Measurements from ENCODE around the gene HOOK2. TPM values are rescaled to one million over a fixed set of nuclear protein-coding genes. Genes with fewer than 3 reads are reported as not detected.

HOOK2 gene
- total and polyA plus RNA-seq, 2 of the 8 experiments (the other 6 are each of a cell fraction or from before 2014, with no cell fraction given) = 23.8 to 63.2 TPM

DNA sequence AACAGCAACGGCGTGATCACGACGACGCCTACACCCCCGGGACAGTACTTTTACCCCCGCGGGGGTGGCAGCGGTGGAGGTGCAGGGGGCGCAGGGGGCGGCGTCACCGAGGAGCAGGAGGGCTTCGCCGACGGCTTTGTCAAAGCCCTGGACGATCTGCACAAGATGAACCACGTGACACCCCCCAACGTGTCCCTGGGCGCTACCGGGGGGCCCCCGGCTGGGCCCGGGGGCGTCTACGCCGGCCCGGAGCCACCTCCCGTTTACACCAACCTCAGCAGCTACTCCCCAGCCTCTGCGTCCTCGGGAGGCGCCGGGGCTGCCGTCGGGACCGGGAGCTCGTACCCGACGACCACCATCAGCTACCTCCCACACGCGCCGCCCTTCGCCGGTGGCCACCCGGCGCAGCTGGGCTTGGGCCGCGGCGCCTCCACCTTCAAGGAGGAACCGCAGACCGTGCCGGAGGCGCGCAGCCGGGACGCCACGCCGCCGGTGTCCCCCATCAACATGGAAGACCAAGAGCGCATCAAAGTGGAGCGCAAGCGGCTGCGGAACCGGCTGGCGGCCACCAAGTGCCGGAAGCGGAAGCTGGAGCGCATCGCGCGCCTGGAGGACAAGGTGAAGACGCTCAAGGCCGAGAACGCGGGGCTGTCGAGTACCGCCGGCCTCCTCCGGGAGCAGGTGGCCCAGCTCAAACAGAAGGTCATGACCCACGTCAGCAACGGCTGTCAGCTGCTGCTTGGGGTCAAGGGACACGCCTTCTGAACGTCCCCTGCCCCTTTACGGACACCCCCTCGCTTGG, 16.9 kb upstream of the HOOK2 start (continued):
- TF ChIP-seq CHD7 (IDR thresholded peaks at IDR 0.05; ENCODE audit: insufficient replicate concordance, low read length) (no peak), NANOG (IDR thresholded peaks at IDR 0.05; ENCODE audit: insufficient read depth, low read depth, low read length, poor library complexity, severe bottlenecking) (peak; percentile 20), ASH2L (IDR thresholded peaks at IDR 0.05; ENCODE audit: low read length) (peak; percentile 28), CHD1 (IDR thresholded peaks at IDR 0.05; ENCODE audit: low read depth, low read length) (no peak), SUZ12 (IDR thresholded peaks at IDR 0.05; ENCODE audit: low read length) (peak; percentile 34; the same call in 1 of the 2 replicates), SIX5 (IDR thresholded peaks at IDR 0.05; ENCODE audit: low read depth, low read length) (no peak), GTF2F1 (IDR thresholded peaks at IDR 0.05; ENCODE audit: borderline replicate concordance, low read depth, low read length) (no peak), SP2 (IDR thresholded peaks at IDR 0.05; ENCODE audit: low read length) (no peak), YY1 (IDR thresholded peaks at IDR 0.05; ENCODE audit: low read depth, low read length) (peak; percentile 32; the same call in 1 of the 2 replicates), KDM4A (IDR thresholded peaks at IDR 0.05; ENCODE audit: low read depth, low read length, severe bottlenecking) (peak; percentile 83)
